ENCODE data around the gene BACH2. TPM values are rescaled to one million over a fixed set of nuclear protein-coding genes. Genes with fewer than 3 reads are reported as not detected.
A peak's percentile ranks its signal among the peaks of the same experiment; 100 is the strongest.

The BACH2 gene
- total RNA-seq, 2 experiments from 2014 or later, result 60.7 to 66.9 TPM

GRCh38 chr6:90162648-90163387 is 133.8 kb downstream of the BACH2 start:
- H3K27ac Mint-ChIP-seq, result peak overlapping the region; percentile 75
- peaks cover 45% of the 10 kb centered on the region for H3K36me3 Mint-ChIP-seq (ENCODE audit: low read depth)
- peaks cover 56% of the 10 kb centered on the region for H3K4me1 Mint-ChIP-seq (ENCODE audit: low read depth)
- intact Hi-C loops (cut with micrococcal nuclease), result no loop called here
- no peaks in the 10 kb centered on the region for H3K9me3 Mint-ChIP-seq
- peak; percentile 48 for ATAC-seq
- H3K4me3 Mint-ChIP-seq, result peak overlapping the region; percentile 3
- no peak for DNase-seq
- TF ChIP-seq CTCF (IDR thresholded peaks at IDR 0.05), result no peak
- ChIA-PET POLR2A (interaction anchor here (0.6 to 1.0 kb wide), 2 partner anchors 14 to 60 kb away, joined by 3 read pairs; no protein-coding TSS in a partner anchor), CTCF (interaction anchor here (1.2 to 1.6 kb wide), 2 partner anchors 17 to 79 kb away, joined by 3 read pairs; no protein-coding TSS in a partner anchor)
- H3K27me3 Mint-ChIP-seq, result no peaks in the 10 kb centered on the region

GRCh38 chr6:90160013-90160412 is 136.6 kb downstream of the BACH2 start:
- Mint-ChIP-seq H3K4me1 (ENCODE audit: low read depth) (peaks cover 74% of the 10 kb centered on the region), H3K27me3 (no peaks in the 10 kb centered on the region), H3K9me3 (no peaks in the 10 kb centered on the region), H3K27ac (peak overlapping the region; percentile 77), H3K4me3 (no peak overlapping the region), H3K36me3 (ENCODE audit: low read depth) (peaks cover 25% of the 10 kb centered on the region)
- no peak for TF ChIP-seq CTCF (IDR thresholded peaks at IDR 0.05)
- DNase-seq (no peak), ATAC-seq (peak; percentile 24)
- intact Hi-C loops (cut with micrococcal nuclease), result no loop called here
- ChIA-PET CTCF (interaction anchor here (0.9 to 1.9 kb wide), 6 partner anchors 10 to 86 kb away, joined by 3 to 7 read pairs (median 4); no protein-coding TSS in a partner anchor), POLR2A (interaction anchor here (0.6 to 1.7 kb wide), 5 partner anchors 9 to 123 kb away, joined by 3 to 7 read pairs (median 4); no protein-coding TSS in a partner anchor)

GRCh38 chr6:90159452-90159851 is 137.2 kb downstream of the BACH2 start:
- DNase-seq (no peak), ATAC-seq (no peak)
- CTCF ChIA-PET, result interaction anchor here (0.9 to 1.9 kb wide), 6 partner anchors 10 to 85 kb away, joined by 3 to 7 read pairs (median 4); no protein-coding TSS in a partner anchor
- H3K4me1 Mint-ChIP-seq (ENCODE audit: low read depth), result peaks cover 79% of the 10 kb centered on the region
- H3K9me3 Mint-ChIP-seq, result no peaks in the 10 kb centered on the region
- POLR2A ChIA-PET, result interaction anchor here (0.6 to 1.7 kb wide), 4 partner anchors 10 to 124 kb away, joined by 3 to 7 read pairs (median 4); no protein-coding TSS in a partner anchor
- H3K27me3 Mint-ChIP-seq, result no peaks in the 10 kb centered on the region
- intact Hi-C loops (cut with micrococcal nuclease), result no loop called here
- no peak overlapping the region for H3K4me3 Mint-ChIP-seq
- H3K36me3 Mint-ChIP-seq (ENCODE audit: low read depth), result peaks cover 25% of the 10 kb centered on the region
- H3K27ac Mint-ChIP-seq, result peak overlapping the region; percentile 77
- no peak for TF ChIP-seq CTCF (IDR thresholded peaks at IDR 0.05)

GRCh38 chr6:90158936-90159335 is 137.7 kb downstream of the BACH2 start:
- peaks cover 25% of the 10 kb centered on the region for H3K36me3 Mint-ChIP-seq (ENCODE audit: low read depth)
- intact Hi-C loops (cut with micrococcal nuclease), result no loop called here
- H3K27ac Mint-ChIP-seq, result peak overlapping the region; percentile 89
- DNase-seq (no peak), ATAC-seq (no peak)
- no peaks in the 10 kb centered on the region for H3K9me3 Mint-ChIP-seq
- H3K27me3 Mint-ChIP-seq, result no peaks in the 10 kb centered on the region
- H3K4me1 Mint-ChIP-seq (ENCODE audit: low read depth), result peaks cover 80% of the 10 kb centered on the region
- CTCF ChIA-PET, result interaction anchor here (1.1 to 1.4 kb wide), 3 partner anchors 11 to 25 kb away, joined by 3 to 6 read pairs (median 4); no protein-coding TSS in a partner anchor
- H3K4me3 Mint-ChIP-seq, result no peak overlapping the region
- POLR2A ChIA-PET, result interaction anchor here (0.7 to 1.7 kb wide), 3 partner anchors 10 to 67 kb away, joined by 3 to 8 read pairs (median 7); no protein-coding TSS in a partner anchor
- no peak for TF ChIP-seq CTCF (IDR thresholded peaks at IDR 0.05)
